Measurements from ENCODE around the gene TARP.

TARP gene

DNA sequence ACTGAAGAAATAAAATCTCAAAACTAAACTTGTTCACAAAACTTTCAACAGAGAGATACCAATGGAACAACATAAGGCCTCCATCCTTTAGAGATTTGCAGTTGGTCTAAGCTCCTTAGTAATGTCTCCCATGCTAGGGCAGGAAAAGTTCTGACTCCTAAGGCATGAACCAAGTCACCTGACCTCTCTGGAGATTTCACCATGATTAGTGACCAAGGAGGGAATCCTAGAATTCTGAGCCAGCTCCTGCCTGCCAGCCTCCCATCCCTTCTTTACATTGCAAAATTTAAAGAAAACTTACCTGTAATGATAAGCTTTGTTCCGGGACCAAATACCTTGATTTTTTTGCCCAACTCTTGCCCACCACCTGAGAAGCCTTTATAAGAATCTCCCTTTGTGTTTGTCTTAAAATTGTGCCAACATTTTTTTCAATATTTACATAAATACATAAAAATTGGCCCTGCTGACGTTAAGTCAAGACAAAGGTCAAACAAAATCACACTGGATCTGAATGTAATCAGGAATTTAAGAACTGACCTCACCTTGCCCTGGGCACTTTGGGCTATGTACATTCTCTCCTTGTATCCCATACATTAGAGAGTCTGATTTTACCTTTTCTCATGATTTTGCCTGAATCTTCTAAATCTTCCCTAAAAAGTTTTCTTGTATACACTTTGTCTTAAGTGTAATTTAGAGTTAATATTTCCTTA lies at the start of gene TARP:
Gene TARP, minus strand, starts transcription at position 351 of the 710 bp plus-strand sequence.
- H3K27ac Mint-ChIP-seq = peak within 1 kb of the TSS; percentile 71
- peak within 1 kb of the TSS; percentile 72 for H3K4me3 Mint-ChIP-seq
- CTCF ChIA-PET = interaction anchor here (1.1 kb wide), 2 partner anchors 27 to 63 kb away, joined by 3 read pairs; no protein-coding TSS in a partner anchor
- H3K4me1 Mint-ChIP-seq = no peaks in the 10 kb centered on the region
- no peaks in the 10 kb centered on the region for H3K27me3 Mint-ChIP-seq
- peaks cover 9% of the 10 kb centered on the region for H3K36me3 Mint-ChIP-seq
- DNase-seq (no peak), ATAC-seq (no peak)
- H3K9me3 Mint-ChIP-seq (ENCODE audit: low read depth) = no peaks in the 10 kb centered on the region

DNA sequence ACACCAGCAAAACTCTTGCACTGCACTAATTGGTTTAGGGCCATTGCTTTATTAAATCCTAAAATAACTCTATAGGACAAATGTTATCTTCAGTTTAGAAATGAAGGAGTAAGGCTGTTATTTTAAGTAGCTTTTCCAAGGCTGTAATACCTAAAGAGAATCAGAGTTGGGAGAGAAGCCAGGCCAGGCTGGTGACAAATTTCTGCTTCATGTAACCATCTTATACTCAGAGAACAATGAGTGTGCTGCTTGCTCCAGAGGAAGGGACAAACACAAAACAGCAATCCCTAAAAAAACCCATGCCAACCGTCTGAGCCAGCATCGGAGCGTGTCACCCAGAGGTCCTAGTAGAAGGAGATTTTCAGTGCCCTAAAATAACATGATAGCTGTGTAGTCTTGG lies 49.7 kb upstream of the TARP start:
- Mint-ChIP-seq H3K4me1 (peaks cover 57% of the 10 kb centered on the region), H3K9me3 (ENCODE audit: low read depth) (no peaks in the 10 kb centered on the region), H3K27ac (no peak overlapping the region), H3K27me3 (no peaks in the 10 kb centered on the region), H3K36me3 (no peaks in the 10 kb centered on the region), H3K4me3 (no peak overlapping the region)
- DNase-seq (no peak), ATAC-seq (no peak)
- CTCF ChIA-PET = interaction anchor here (3.0 to 6.6 kb wide), 2 partner anchors 13 to 106 kb away, joined by 12 to 55 read pairs; no protein-coding TSS in a partner anchor

DNA sequence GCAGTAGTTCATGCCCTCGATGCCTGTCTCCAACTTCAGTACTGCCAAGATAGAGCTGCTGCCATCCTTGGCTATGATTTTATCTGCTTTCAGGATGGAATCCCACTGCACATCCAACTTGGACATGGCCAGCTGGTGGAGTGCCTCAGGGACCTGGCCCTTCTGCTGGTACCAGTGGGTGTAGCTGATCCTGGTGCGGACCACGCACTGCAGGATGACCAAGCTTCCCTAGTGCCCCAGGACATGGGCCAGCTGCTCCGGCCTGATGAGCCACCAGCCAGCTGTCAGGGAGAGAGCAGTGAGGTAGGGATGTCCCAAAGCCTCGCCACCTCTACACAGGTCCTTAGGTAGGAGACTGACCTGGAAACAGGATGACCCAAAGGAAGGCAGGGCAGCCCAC lies 49.0 kb upstream of the TARP start:
- peaks cover 52% of the 10 kb centered on the region for H3K4me1 Mint-ChIP-seq
- H3K27me3 Mint-ChIP-seq = no peaks in the 10 kb centered on the region
- ATAC-seq = no peak
- no peaks in the 10 kb centered on the region for H3K36me3 Mint-ChIP-seq
- H3K4me3 Mint-ChIP-seq = no peak overlapping the region
- no peak for DNase-seq
- peak overlapping the region; percentile 11 for H3K27ac Mint-ChIP-seq
- H3K9me3 Mint-ChIP-seq (ENCODE audit: low read depth) = no peaks in the 10 kb centered on the region
- CTCF ChIA-PET = interaction anchor here (2.4 to 6.6 kb wide), 3 partner anchors 9 to 106 kb away, joined by 12 to 55 read pairs (median 17); no protein-coding TSS in a partner anchor

DNA sequence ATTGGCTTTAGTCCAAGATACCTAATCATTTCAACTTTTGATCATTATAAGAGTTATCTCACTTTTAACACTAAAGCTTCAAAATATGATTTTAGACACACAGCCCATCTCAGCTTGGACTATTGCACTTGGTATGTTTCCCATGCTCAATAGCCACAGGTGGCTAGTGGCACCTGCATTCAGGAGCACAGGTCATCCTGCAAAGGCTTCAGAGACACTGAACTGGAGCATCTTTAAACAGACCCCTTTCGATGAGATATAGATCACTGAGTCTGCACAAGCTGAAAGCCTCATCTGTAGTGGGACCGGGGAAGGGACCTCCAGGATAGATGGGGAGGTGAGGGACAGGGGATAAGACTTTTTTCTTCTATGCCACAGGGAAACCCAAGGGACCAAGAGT lies 48.5 kb upstream of the TARP start:
- H3K9me3 Mint-ChIP-seq (ENCODE audit: low read depth) = no peaks in the 10 kb centered on the region
- no peak overlapping the region for H3K27ac Mint-ChIP-seq
- DNase-seq (no peak), ATAC-seq (no peak)
- CTCF ChIA-PET = interaction anchor here (2.4 to 6.8 kb wide), 3 partner anchors 9 to 105 kb away, joined by 17 to 55 read pairs (median 47); no protein-coding TSS in a partner anchor
- H3K4me1 Mint-ChIP-seq = peaks cover 50% of the 10 kb centered on the region
- no peaks in the 10 kb centered on the region for H3K36me3 Mint-ChIP-seq
- no peaks in the 10 kb centered on the region for H3K27me3 Mint-ChIP-seq
- no peak overlapping the region for H3K4me3 Mint-ChIP-seq

DNA sequence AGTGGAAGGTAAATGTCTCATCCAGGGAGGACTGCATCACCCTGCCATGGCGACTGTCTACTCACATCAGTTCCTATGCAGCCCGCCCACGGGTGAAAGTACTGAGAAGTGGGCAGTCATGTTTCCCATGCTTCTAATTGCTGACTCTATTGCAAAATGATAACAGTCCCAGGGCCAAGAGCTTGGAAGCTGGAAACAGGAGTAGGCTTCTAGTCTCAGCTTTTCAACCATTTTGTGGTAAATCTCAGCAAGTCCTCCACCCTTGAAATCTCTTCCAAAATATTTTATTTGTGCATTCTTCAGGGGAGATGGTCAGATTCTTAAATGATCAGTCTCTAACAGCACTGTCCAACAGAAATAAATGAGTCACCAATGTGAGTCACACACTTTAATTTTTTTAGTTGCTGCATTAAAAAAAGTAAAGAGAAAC lies 48.1 kb upstream of the TARP start:
- DNase-seq (no peak), ATAC-seq (no peak)
- H3K27me3 Mint-ChIP-seq = no peaks in the 10 kb centered on the region
- H3K4me1 Mint-ChIP-seq = peaks cover 45% of the 10 kb centered on the region
- CTCF ChIA-PET = interaction anchor here (2.4 to 6.8 kb wide), 4 partner anchors 10 to 105 kb away, joined by 17 to 55 read pairs (median 35); no protein-coding TSS in a partner anchor
- H3K27ac Mint-ChIP-seq = peak overlapping the region; percentile 97
- H3K36me3 Mint-ChIP-seq = no peaks in the 10 kb centered on the region
- H3K4me3 Mint-ChIP-seq = peak overlapping the region; percentile 45
- H3K9me3 Mint-ChIP-seq (ENCODE audit: low read depth) = no peaks in the 10 kb centered on the region

DNA sequence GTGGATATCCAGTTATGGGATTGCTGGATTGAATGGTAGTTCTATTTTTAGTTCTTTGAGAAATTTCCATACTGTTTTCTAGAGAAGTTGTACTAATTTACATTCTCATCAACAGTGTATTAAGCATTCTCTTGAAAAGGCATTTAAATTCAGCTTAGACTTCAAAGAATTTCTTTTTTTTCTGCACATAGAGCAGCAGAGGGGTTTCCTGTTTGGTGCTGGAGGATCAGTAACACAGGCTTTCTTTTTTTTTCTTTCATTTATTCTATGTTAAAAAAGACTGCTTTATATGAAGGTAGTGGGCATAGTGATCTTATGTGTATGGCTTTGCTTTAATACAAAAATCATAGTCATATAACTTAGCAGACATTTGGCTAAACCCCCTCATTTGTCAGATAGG lies 47.6 kb upstream of the TARP start:
- peaks cover 45% of the 10 kb centered on the region for H3K4me1 Mint-ChIP-seq
- no peaks in the 10 kb centered on the region for H3K27me3 Mint-ChIP-seq
- CTCF ChIA-PET = interaction anchor here (2.4 to 6.8 kb wide), 4 partner anchors 10 to 104 kb away, joined by 17 to 55 read pairs (median 35); no protein-coding TSS in a partner anchor
- H3K36me3 Mint-ChIP-seq = no peaks in the 10 kb centered on the region
- H3K9me3 Mint-ChIP-seq (ENCODE audit: low read depth) = no peaks in the 10 kb centered on the region
- H3K4me3 Mint-ChIP-seq = peak overlapping the region; percentile 45
- no peak for ATAC-seq
- peak overlapping the region; percentile 97 for H3K27ac Mint-ChIP-seq
- DNase-seq = no peak

DNA sequence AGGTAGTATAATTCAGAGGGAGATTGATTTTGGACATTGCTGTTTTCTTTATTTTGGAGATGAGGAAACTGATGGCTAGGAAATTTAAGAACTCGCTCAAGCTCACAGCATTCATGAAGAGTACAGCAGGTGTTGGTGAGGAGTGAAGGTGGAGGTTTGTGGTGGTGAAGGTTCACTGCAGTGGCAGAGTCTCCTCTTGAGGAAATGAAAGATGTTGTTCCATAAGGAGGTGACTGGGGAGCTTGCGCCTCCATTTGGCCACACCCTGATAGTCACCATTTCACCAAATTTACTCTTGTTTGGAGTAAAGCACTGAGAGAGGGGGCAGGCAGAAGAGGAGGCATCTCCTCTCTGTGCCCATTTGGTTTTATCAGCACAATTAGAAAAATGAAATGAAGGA lies 46.4 kb upstream of the TARP start:
- Mint-ChIP-seq H3K9me3 (ENCODE audit: low read depth) (no peaks in the 10 kb centered on the region), H3K4me3 (peak overlapping the region; percentile 70)
- ATAC-seq = peak; percentile 18

DNA sequence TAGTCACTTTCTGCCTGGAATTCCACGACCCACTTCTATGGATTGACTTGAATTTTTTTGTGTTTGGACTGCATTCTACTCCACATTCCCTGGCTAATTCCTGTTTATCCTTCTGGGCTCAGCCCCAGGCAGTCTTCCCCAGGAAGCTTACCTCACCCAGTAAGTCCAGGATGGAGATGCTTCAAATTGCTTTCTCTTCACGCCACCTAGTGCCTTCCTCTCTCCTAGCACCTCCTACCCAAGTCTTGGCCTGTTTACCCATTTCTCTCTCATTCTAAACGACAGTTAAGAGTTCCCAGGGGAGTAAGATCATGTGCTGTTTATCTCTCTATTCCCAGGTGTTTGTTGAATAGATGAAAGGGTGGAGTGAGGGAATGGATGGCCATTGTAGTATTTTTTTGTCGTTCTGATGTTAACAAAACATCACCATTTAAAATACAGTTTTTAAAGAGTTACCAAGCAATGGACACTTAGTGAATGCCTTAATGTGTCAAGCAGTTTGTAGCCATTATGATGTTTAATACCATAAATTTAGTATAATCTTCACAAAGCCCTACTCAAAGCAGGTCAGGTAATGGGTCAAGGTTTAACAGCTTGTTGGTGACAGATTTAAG lies 45.5 kb upstream of the TARP start:
- DNase-seq = peak; percentile 58
- CTCF ChIA-PET = interaction anchor here (0.9 to 6.8 kb wide), 15 partner anchors 8 to 212 kb away, joined by 3 to 55 read pairs (median 6); no protein-coding TSS in a partner anchor
- peak overlapping the region; percentile 77 for H3K4me3 Mint-ChIP-seq

More for the DNA sequence above, 46.4 kb upstream of the TARP start:
- H3K27ac Mint-ChIP-seq = peak overlapping the region; percentile 97
- no peak for DNase-seq
- no peaks in the 10 kb centered on the region for H3K27me3 Mint-ChIP-seq
- CTCF ChIA-PET = interaction anchor here (0.9 to 6.8 kb wide), 11 partner anchors 10 to 213 kb away, joined by 3 to 55 read pairs (median 3); no protein-coding TSS in a partner anchor
- H3K4me1 Mint-ChIP-seq = peaks cover 44% of the 10 kb centered on the region
- no peaks in the 10 kb centered on the region for H3K36me3 Mint-ChIP-seq

DNA sequence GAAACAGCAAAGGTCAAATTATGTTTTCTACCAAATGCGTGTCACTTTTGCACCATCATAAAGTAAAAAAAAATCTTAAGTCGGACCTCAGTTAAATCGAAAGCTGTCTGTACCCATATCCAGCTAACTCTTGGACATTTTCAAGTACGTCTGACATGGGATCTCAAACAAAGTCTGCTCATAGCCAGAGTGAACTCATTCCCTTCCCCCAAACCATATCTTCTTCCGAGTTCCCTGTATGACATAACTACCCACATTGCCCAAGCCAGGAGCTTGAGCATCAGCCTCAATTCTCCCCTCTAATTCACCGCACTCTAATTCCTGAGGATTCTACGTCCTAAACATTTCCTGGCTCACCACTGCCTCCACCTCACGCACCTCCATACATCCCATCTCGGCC lies 44.8 kb upstream of the TARP start:
- Mint-ChIP-seq H3K27ac (peak overlapping the region; percentile 97), H3K27me3 (no peaks in the 10 kb centered on the region), H3K4me1 (peaks cover 38% of the 10 kb centered on the region), H3K9me3 (ENCODE audit: low read depth) (no peaks in the 10 kb centered on the region), H3K4me3 (peak overlapping the region; percentile 77), H3K36me3 (no peaks in the 10 kb centered on the region)
- ATAC-seq (no peak), DNase-seq (no peak)
- CTCF ChIA-PET = interaction anchor here (0.9 to 6.8 kb wide), 11 partner anchors 9 to 215 kb away, joined by 3 to 55 read pairs (median 8); no protein-coding TSS in a partner anchor

More for the DNA sequence above, 45.5 kb upstream of the TARP start:
- peak overlapping the region; percentile 97 for H3K27ac Mint-ChIP-seq
- ATAC-seq = peak; percentile 52
- no peaks in the 10 kb centered on the region for H3K27me3 Mint-ChIP-seq
- H3K4me1 Mint-ChIP-seq = peaks cover 42% of the 10 kb centered on the region
- H3K36me3 Mint-ChIP-seq = no peaks in the 10 kb centered on the region
- H3K9me3 Mint-ChIP-seq (ENCODE audit: low read depth) = no peaks in the 10 kb centered on the region

DNA sequence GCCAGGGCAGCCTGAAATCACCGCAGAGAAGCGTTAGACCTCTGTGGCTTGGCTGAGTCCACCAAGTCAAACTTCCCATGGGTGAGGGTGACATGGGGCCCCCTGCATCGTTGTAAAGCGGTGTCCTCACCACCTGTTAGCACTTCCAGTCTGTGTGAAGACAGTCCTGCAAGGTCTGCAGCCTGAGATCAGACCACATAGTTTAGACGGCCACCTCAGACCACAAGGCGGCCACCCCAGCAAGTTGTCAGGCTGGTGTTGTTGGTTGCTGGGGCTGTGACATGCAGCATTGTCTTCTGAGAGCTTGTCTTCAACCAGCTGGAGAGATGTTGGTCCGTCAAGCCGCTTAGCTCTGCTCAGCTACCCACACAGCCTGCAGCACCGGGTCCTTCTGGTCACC lies 44.1 kb upstream of the TARP start:
- ATAC-seq (peak; percentile 60), DNase-seq (peak; percentile 83)
- H3K27me3 Mint-ChIP-seq = no peaks in the 10 kb centered on the region
- H3K27ac Mint-ChIP-seq = peak overlapping the region; percentile 97
- CTCF ChIA-PET = interaction anchor here (0.9 to 6.8 kb wide), 10 partner anchors 10 to 214 kb away, joined by 3 to 55 read pairs (median 8); no protein-coding TSS in a partner anchor
- peaks cover 35% of the 10 kb centered on the region for H3K4me1 Mint-ChIP-seq
- no peaks in the 10 kb centered on the region for H3K36me3 Mint-ChIP-seq
- H3K9me3 Mint-ChIP-seq (ENCODE audit: low read depth) = no peaks in the 10 kb centered on the region
- H3K4me3 Mint-ChIP-seq = peak overlapping the region; percentile 77

DNA sequence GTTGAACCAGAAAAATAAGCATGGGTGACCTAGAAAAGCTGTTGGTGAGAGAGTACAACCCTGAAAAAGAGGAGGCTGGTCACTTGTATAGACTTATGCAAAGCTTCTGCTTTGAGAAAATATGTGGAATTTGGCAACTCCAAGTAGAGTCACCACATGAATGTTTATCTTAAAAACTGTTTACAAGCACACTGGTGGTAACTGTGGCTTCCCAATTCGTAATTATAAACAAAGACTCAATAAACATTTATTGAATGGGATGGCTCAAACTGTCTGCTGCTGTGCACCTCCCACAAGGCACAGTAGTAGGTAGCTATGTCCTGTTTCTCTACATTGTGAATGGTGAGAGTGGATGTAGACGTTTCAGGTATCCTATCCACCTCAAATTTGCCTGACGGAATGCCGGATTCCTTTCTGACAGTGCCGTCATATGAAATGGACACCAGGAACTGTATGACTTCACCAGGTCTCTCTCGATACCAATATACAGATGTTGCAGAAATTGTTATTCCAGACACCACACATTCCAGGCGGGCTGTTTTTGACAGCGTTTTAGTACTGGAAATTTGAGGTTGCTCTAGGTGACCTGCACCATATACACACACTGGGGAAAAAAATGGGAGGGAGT lies 43.4 kb upstream of the TARP start:
- Mint-ChIP-seq H3K9me3 (ENCODE audit: low read depth) (no peaks in the 10 kb centered on the region), H3K27ac (peak overlapping the region; percentile 97), H3K27me3 (no peaks in the 10 kb centered on the region), H3K36me3 (no peaks in the 10 kb centered on the region), H3K4me3 (peak overlapping the region; percentile 77), H3K4me1 (peaks cover 31% of the 10 kb centered on the region)
- DNase-seq (no peak), ATAC-seq (no peak)
- CTCF ChIA-PET = interaction anchor here (1.1 to 6.8 kb wide), 4 partner anchors 14 to 100 kb away, joined by 3 to 47 read pairs (median 6); no protein-coding TSS in a partner anchor

DNA sequence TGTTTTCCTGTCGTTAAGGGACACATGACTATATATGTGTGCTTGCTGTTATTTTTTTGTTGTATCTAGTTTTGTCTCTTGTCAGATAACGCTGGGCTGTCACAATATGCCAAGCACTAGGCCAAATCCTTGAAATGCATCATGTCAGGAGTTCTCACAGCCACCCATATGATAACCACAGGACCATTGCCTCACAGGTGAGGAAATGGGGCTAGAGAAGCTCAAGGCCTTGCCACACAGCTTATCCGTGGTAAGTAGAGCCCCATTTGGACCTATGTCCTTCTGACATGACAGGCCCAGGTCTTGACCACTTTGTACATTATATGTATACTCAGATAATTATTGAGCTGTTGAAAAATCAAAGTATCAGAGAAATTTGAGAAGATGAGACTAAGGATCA lies 42.0 kb upstream of the TARP start:
- ATAC-seq = no peak
- H3K27ac Mint-ChIP-seq = peak overlapping the region; percentile 74
- no peaks in the 10 kb centered on the region for H3K27me3 Mint-ChIP-seq
- CTCF ChIA-PET = interaction anchor here (6.8 kb wide), 1 partner anchor 20 kb away, joined by 47 read pairs; no protein-coding TSS in a partner anchor
- DNase-seq = no peak
- H3K4me3 Mint-ChIP-seq = peak overlapping the region; percentile 77
- H3K36me3 Mint-ChIP-seq = no peaks in the 10 kb centered on the region
- H3K9me3 Mint-ChIP-seq (ENCODE audit: low read depth) = no peaks in the 10 kb centered on the region
- peaks cover 19% of the 10 kb centered on the region for H3K4me1 Mint-ChIP-seq

DNA sequence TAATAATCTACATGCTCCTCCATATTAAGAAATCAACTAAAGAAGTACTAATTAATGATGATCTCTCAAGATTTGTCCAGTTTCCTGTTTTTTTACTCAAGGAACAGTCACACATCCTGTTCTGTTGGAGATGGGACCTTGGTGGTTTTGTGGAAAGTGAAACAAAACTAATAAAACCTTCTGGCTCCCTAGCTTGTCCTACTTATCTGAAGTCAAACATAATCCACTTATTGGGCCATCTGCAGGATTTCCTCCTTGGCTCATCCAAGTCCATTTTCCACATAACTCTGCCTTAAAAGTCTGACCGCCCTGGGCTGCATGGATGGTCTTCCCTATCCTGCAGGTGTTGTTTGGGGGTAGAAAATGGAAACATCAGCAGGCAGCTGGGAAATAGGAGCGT lies 39.4 kb upstream of the TARP start:
- Mint-ChIP-seq H3K27ac (peak overlapping the region; percentile 74), H3K36me3 (no peaks in the 10 kb centered on the region), H3K27me3 (no peaks in the 10 kb centered on the region), H3K4me3 (peak overlapping the region; percentile 54), H3K4me1 (peaks cover 9% of the 10 kb centered on the region), H3K9me3 (ENCODE audit: low read depth) (no peaks in the 10 kb centered on the region)
- CTCF ChIA-PET = interaction anchor here (0.9 kb wide), 1 partner anchor 11 kb away, joined by 3 read pairs; no protein-coding TSS in a partner anchor
- DNase-seq (no peak), ATAC-seq (no peak)

All from activated CD8-positive, alpha-beta memory T cell treated with anti-CD3 and anti-CD28 coated beads, Interleukin-2, amount 10 ng/mL, durations not matched to agents 7 days and 5 days (primary cell).